ENCODE data around the gene MAP1LC3C.

DNA sequence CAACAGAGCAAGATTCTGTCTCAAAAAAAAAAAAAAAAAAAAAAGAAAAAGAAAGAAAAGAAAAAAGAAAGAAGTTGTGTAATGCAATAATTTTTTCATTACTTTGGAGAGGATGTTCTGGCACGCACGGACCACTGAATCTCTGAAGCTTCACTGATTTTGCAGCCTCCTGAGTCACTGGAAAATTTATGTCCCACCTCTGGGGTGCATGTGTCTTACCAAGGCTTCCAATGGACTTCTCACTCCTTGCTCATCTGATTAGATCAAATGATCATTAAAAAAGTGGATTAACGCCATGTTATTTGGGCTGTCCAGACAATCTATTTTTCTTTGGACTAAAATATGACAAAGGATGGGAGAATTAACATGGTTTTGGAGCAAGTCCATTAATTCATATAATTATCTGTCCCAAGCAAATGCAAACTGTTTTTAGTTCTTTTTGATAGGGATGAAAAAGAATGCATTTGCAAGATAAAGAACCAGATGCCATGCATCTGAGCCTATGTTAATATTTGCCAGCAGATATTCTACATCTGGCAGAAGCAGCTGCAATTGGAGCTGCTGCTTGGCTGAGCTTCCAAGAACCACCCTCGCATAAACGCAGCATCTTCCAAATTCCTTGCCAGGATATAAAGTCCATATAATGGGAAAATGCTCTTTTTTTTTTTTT lies 10.1 kb upstream of the MAP1LC3C start:
- TF ChIP-seq, protein P1, sequence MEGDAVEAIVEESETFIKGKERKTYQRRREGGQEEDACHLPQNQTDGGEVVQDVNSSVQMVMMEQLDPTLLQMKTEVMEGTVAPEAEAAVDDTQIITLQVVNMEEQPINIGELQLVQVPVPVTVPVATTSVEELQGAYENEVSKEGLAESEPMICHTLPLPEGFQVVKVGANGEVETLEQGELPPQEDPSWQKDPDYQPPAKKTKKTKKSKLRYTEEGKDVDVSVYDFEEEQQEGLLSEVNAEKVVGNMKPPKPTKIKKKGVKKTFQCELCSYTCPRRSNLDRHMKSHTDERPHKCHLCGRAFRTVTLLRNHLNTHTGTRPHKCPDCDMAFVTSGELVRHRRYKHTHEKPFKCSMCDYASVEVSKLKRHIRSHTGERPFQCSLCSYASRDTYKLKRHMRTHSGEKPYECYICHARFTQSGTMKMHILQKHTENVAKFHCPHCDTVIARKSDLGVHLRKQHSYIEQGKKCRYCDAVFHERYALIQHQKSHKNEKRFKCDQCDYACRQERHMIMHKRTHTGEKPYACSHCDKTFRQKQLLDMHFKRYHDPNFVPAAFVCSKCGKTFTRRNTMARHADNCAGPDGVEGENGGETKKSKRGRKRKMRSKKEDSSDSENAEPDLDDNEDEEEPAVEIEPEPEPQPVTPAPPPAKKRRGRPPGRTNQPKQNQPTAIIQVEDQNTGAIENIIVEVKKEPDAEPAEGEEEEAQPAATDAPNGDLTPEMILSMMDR (IDR thresholded peaks at IDR 0.05; ENCODE audit: poor library complexity): no peak
- TF ChIP-seq EZH2phosphoT487 (IDR thresholded peaks at IDR 0.05; ENCODE audit: low read depth, severe bottlenecking, unreplicated experiment) (no peak), EZH2 (IDR thresholded peaks at IDR 0.05; ENCODE audit: borderline replicate concordance) (no peak)

All from hepatocyte (in vitro differentiated cells).